Activated naive CD4-positive, alpha-beta T cell treated with anti-CD3 and anti-CD28 coated beads, Interleukin-2, amount 50 U/mL, for 72 hours (primary cell): ENCODE results near the gene ARID5B. TPM values are rescaled to one million over a fixed set of nuclear protein-coding genes. Genes with fewer than 3 reads are reported as not detected.

Experiments used
- ATAC-seq, 2 donors: fragments of 150-1000 bp; cut with Tn5 transposase; 2 replicates each; pipeline ENCODE4 v1.10.0; 2021; ENCODE audit warnings: mild to moderate bottlenecking in 2 of 2, moderate library complexity in 2 of 2
- DNase-seq, 2 donors: peaks; one replicate each; pipeline ENCODE4 v3.0.0; 2021 to 2022; ENCODE audit warnings: low spot score in 2 of 2
- H3K27ac Mint-ChIP-seq, 2 donors: one replicate each; pipeline ENCODE4 v1.8.0; 2022; ENCODE audit warnings: mild to moderate bottlenecking in 2 of 2, mixed read lengths in 2 of 2
- H3K36me3 Mint-ChIP-seq, 2 donors: one replicate each; pipeline ENCODE4 v1.8.0; 2022; ENCODE audit warnings: mixed read lengths in 2 of 2
- H3K9me3 Mint-ChIP-seq, 2 donors: one replicate each; pipeline ENCODE4 v1.8.0; 2022; ENCODE audit warnings: mixed read lengths in 2 of 2
- total RNA-seq, 2 donors: library from RNA; stranded (reverse); gene quantifications; one replicate each; pipeline ENCODE4 v1.2.3, GENCODE V29; 2022

Gene ARID5B
- total RNA-seq, 2 donors from 2014 or later: 52.1 to 95.4 TPM

DNA sequence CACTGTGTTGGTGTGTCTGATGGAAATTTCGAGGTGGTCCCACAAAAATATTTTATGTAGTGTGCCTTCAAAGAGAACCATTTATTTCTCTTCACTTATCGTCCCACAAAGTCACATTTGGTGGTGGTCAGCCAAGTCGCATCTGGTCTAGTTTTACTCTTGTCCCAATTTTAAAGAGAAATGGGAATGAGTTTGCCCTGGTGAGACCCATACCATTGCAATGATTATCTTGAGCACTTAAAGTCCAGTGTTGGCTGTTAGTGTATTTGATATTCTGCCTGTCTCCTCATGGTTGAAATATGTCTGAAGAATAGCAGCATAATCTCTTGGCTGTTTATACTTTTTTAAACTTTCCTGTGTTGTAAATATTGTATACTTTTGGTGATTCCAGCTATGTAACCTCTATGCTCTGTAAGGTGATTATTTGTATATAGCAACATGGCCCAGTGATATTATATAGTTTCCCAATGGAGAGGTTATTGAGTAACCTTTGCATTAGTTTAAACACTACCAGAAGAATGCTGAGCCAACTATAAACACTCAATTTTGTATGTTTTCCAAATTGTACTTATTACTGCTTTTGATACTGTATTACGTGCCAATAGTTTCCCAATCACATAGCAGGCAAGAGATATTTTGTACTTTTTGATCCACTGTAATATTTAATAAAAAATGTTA lies 194.9 kb downstream of the ARID5B start:
- DNase-seq: no peak
- no peak for ATAC-seq
- H3K27ac Mint-ChIP-seq: peak overlapping the region; percentile 12 to 16
- H3K9me3 Mint-ChIP-seq: no peaks in the 10 kb centered on the region
- H3K36me3 Mint-ChIP-seq: peaks cover 28 to 52% of the 10 kb centered on the region in 2 donors

DNA sequence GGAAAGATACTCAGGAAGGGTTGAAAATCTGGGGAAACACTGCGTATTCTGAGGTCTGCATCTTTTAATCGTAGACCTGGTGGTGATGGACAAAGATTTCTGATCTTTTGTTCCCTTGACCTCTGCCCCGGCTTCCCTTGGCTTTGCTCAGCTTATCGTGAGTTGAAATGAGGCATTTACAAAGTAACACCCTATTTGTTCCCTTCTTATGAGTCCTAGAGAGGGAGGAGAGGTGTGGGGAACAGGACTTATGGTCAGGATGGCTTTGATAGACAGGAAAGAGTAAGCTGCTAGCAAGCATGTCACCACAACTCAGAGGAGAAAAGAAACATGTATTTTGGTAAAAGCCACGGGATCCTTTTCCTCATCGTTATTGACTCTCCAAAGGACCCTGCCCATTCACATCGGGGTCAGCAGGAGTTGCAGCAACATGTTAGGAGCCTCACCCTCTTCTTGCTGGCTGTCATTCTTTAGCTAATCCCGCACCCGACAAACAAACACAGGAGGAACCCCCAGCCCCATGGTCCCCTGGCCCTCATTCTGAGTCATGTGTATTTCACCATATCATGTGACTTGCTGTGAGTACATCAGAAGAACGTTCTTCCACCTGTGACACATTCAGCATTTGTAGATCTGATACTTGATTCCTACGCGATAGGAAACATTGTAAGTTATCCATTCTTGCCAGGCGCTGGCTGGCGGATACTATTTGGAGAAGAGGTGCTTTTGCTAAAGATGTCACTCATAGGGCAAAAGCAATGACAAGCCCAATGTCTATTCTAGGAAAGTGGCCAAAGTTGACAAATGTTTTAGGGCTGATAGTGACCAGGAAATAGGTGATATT lies 197.0 kb downstream of the ARID5B start:
- Mint-ChIP-seq H3K9me3 (no peaks in the 10 kb centered on the region), H3K27ac (peak overlapping the region; percentile 55 to 90), H3K36me3 (peaks cover 10 to 31% of the 10 kb centered on the region in 2 donors)
- DNase-seq (no peak), ATAC-seq (peak; percentile 47 to 49)

DNA sequence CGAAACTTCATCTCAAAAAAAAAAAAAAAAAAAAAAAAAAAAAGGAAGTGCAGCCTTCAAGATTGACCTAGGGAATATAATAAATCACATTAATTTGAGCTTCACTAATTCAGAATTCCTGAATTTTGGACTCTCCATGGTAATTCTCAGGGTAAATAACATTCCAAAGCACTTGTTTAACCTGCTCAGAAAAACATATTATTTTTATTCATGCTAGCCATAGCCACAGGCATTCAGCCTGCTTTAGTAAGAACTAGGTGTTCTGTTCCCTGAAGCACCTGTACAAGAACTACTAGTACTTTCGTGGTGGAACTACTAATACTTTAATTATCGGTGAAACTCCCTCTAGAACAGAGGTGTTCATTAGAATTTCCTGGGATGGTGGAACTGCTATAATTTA lies 197.8 kb downstream of the ARID5B start:
- Mint-ChIP-seq H3K27ac (peak overlapping the region in 1 of 2 donors; percentile 90), H3K9me3 (no peaks in the 10 kb centered on the region), H3K36me3 (peaks cover 2 to 23% of the 10 kb centered on the region in 2 donors)
- DNase-seq: no peak
- ATAC-seq: no peak

DNA sequence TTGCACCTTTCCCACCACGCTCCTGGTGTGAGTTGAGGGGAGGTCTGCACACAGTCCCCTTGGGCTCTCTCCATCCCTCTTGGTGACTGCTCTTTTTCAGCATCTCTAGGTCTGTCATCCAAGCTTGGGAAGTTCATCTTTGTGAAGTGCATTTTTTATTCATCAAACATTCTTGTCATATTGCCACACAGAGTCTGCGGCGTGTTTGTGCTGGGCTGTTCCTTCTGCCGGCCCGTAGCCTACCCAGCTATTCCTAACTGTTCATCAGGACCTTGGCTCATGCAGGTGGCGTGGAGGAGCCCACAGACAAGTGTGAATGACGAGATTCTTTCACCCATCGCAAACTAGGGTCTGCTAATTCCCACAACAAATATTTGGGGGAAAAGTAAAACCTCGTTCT lies 202.4 kb downstream of the ARID5B start:
- peaks cover 0 to 10% of the 10 kb centered on the region in 2 donors for H3K36me3 Mint-ChIP-seq
- DNase-seq (no peak), ATAC-seq (no peak)
- peak overlapping the region in 1 of 2 donors; percentile 66 for H3K27ac Mint-ChIP-seq
- peaks cover 0 to 4% of the 10 kb centered on the region in 2 donors for H3K9me3 Mint-ChIP-seq

DNA sequence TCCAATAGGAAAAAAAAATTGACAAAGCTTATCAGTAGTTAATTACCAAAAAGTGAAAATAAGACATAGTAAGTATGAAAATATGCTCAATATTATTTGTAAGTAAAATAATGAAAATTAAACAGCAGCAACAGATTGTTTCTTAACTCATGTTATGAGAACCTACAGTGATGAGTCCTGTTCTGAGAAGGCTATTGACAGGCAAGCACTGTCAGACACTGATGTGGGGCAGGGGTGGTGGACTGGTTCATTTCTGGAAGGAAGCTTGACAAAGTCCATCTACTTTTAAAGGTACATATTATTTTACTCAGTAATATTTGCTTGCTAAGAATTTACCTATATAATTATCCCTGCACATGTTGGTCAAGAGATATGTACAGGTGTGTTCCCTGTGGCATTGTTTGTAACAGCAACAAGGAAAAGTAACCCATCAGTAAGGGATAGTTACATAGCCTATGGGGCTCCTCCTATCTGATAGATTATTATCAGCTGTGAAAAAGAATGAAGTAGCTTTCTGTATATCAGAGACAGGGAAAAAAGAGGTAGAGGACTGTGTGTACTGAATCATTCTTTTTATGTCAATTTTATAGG lies 205.5 kb downstream of the ARID5B start:
- Mint-ChIP-seq H3K27ac (no peak overlapping the region), H3K9me3 (peaks cover 0 to 16% of the 10 kb centered on the region in 2 donors)

DNA sequence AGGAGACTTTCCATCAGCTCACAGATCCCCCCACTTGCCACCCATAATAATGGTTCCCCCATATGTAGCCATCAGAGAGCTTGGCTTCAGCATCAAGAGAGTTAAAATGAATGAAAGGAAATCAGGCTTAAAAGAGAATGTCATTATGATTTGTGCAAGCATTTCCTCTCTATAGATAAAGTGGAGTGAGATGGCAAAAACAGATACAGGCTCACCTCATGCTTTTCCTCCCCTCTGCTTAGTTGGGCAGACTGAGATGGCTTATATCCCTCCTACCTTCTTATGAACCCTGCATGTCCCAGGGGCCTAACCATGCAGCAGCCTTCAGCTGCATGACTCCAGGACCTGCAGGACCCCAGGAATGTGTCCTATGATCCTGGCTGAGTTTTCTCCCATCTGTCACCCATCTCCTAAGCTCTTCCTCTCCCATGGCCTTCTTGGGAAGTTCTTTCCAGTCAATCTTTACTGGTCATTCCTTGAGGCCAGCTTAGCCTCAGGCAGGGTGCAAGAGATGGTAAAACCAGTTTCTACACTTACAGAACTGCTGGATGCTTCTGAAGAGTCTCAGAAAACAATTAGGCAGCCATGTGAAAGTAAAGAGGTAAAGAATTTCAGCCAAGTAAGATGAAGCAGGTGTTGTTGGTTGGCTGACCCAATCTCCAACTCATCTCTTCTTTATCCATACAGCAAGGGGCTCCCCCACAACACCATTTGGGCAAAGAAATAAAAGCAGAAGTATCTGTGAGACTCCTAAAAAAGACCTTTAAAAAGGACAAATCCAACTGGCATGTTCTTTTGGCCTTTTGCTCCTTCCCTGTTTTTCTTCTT lies 207.5 kb downstream of the ARID5B start:
- Mint-ChIP-seq H3K27ac (peak overlapping the region in 1 of 2 donors; percentile 47), H3K36me3 (peaks cover 0 to 15% of the 10 kb centered on the region in 2 donors), H3K9me3 (peaks cover 0 to 16% of the 10 kb centered on the region in 2 donors)
- no peak for DNase-seq
- ATAC-seq: peak in 1 of 2 donors; percentile 8

More for the DNA sequence above, 205.5 kb downstream of the ARID5B start:
- ATAC-seq (peak in 1 of 2 donors; percentile 30), DNase-seq (no peak)
- peaks cover 0 to 15% of the 10 kb centered on the region in 2 donors for H3K36me3 Mint-ChIP-seq

DNA sequence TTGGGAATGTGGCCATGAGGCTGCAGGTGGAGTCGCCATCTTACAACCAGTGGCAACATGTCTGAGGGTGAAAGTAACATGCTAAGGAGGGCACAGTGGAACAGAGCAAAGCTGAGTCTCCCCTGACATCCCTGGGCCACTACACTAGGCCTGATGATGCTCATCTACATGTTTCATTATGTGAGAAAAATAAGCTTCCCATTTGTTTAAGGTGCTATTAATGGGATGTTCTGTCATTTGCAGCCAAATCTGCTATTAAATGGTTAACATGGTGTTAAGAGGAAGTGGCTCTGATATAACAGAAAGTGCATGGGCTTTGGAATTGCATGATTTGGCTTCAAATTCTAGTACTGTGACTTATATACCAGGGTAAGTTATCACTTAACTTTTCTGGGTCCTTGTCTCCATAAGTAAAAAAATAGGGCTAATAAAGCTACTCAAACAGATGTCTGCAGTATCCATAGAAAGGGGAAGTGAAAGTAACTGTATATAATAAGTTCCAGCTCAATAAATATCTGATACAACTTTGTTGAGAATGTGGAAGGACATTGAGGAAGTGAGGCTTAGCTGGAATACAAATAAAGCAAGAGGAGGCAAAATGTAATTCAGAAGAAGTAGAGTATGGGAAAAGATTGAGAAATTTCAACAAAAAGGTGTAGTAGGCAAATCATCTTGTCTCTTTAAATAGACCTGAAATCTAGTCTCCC lies 208.2 kb downstream of the ARID5B start:
- no peak for DNase-seq
- peaks cover 0 to 15% of the 10 kb centered on the region in 2 donors for H3K36me3 Mint-ChIP-seq
- H3K9me3 Mint-ChIP-seq: peaks cover 0 to 16% of the 10 kb centered on the region in 2 donors
- H3K27ac Mint-ChIP-seq: peak overlapping the region in 1 of 2 donors; percentile 47
- ATAC-seq: no peak

DNA sequence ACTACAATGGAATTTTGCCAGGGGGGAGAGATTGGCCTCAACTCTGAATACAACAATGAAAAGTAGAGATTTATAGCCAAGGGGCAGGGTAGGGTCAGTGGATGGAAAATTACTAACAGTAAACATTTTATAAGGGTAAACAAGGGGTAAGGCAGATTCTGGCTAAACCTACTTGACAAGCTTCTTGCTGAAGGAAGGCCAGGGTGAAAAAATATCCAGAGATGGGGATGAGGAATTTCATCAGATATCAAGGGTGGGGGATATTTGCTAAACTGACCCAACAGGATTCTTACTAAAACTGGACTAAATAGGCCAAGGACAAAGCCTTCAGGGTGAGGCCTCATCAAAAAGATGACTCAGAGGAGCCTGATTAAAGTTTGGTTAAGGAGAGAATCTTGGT lies 210.8 kb downstream of the ARID5B start:
- no peak for ATAC-seq
- H3K36me3 Mint-ChIP-seq: peaks cover 0 to 20% of the 10 kb centered on the region in 2 donors
- DNase-seq: no peak
- H3K9me3 Mint-ChIP-seq: peaks cover 0 to 26% of the 10 kb centered on the region in 2 donors
- H3K27ac Mint-ChIP-seq: no peak overlapping the region

DNA sequence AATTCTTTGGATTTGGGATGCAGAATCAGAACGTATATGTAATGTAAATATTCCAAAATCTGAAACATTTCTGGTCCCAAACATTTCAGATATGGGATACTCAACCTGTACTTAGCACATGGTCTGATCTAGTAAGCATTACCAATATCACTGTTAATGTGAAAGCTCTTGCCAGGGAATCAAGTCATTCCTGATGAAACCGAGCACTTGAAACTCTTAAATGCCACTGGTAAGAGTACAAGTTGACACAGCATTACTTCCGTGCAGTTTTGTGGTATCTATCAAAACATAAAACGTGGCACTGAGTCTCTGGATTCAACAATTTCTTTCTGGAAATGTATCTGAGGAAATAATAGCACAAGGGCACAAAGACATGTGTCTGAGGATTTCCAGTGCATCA lies 211.5 kb downstream of the ARID5B start:
- H3K27ac Mint-ChIP-seq: no peak overlapping the region
- ATAC-seq: no peak
- peaks cover 0 to 24% of the 10 kb centered on the region in 2 donors for H3K9me3 Mint-ChIP-seq
- H3K36me3 Mint-ChIP-seq: peaks cover 0 to 17% of the 10 kb centered on the region in 2 donors
- no peak for DNase-seq

DNA sequence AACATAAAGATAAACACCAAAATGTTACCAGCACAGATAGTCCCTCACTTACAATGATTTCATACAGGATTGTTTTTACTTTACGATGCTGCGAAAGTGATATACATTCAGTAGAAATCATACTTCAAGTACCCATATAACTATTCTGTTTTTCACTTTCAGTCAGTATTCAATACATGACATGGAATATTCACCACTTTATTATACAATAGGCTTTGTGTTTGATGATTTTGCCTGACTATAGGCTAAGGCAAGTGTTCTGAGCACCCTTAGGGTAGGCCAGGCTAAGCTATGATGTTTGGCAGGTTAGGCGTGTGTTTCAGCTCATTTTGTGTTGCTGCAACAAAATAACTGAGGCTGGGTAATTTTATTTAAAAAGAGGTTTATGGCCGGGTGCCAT lies 212.2 kb downstream of the ARID5B start:
- H3K27ac Mint-ChIP-seq: no peak overlapping the region
- peaks cover 0 to 24% of the 10 kb centered on the region in 2 donors for H3K9me3 Mint-ChIP-seq
- DNase-seq (no peak), ATAC-seq (peak; percentile 40 to 86)
- peaks cover 0 to 14% of the 10 kb centered on the region in 2 donors for H3K36me3 Mint-ChIP-seq

DNA sequence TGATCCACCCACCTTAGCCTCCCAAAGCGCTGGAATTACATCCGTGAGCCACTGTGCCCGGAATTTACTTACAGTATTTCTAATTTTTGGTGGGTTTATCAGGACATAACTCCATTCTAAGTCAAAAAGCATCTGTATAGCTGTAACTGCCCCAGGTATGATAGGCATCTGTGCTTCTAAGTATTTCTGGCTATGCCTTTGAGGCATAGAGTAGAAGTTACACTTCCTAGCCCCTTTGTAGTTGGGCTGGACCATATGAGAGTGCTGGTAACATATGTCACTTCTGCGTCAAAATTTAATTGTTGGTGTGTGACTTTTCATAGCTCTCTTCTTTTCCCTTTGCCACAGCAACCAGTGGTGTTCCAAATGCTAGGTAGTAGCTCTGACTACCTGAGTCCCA lies 213.8 kb downstream of the ARID5B start:
- Mint-ChIP-seq H3K9me3 (peaks cover 0 to 18% of the 10 kb centered on the region in 2 donors), H3K27ac (no peak overlapping the region), H3K36me3 (peaks cover 0 to 14% of the 10 kb centered on the region in 2 donors)
- DNase-seq (no peak), ATAC-seq (no peak)

DNA sequence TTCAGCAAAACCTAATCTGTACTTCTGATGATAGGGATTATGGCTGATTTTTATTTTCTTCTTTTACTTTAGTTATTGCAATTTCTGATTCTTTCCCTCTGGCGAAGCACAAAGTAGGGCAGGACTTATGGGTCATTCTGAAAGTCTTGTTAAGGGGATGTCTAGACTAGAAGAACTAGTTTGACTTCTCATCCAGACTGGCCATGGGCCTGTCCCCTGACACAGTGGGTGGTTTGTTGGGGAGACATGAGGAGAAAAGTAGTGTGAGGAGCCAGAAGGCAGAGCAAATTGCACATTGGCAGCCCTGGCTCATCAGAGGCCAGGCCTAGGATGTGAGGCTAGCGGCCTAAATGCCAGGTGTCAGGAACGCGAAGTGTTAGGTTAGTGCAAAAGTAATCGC lies 214.3 kb downstream of the ARID5B start:
- ATAC-seq (no peak), DNase-seq (no peak)
- Mint-ChIP-seq H3K36me3 (peaks cover 0 to 15% of the 10 kb centered on the region in 2 donors), H3K27ac (no peak overlapping the region), H3K9me3 (peaks cover 0 to 18% of the 10 kb centered on the region in 2 donors)

DNA sequence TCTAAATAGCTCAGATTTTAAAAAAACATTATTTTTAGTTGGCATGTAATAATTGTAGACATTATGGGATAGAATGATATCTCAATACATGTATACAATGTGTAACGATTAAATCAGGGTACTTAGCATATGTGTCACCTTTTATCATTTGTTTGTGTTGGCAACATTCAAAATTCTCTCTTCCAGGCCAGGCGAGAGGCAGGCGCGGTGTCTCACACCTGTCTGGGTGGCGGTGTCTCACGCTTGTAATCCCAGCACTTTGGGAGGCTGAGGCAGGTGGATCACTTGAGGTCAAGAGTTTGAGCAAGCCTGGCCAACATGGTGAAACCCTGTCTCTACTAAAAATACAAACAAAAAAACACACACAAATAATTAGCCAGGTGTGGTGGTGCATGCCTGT lies 215.4 kb downstream of the ARID5B start:
- H3K9me3 Mint-ChIP-seq: peaks cover 0 to 24% of the 10 kb centered on the region in 2 donors

DNA sequence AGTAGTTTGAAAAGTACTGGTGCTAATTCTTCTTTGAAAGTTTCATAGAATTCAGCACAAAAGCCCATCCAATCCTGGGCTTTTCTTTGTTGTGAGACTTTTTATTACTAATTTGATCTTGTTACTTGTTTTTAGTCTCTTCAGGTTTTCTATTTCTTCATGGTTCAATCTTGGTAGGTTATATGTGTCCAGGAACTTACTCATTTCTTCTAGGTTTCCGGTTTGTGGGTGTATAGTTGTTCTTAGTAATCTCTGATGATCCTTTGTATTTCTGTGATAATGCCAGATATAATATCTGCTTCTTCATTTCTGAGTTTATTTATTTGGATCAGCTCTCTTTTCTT lies 219.7 kb downstream of the ARID5B start:
- peaks cover 21 to 44% of the 10 kb centered on the region in 2 donors for H3K9me3 Mint-ChIP-seq
- H3K27ac Mint-ChIP-seq: no peak overlapping the region
- ATAC-seq (peak; percentile 56 to 69), DNase-seq (no peak)
- H3K36me3 Mint-ChIP-seq: peaks cover 20 to 41% of the 10 kb centered on the region in 2 donors

More for the DNA sequence above, 215.4 kb downstream of the ARID5B start:
- Mint-ChIP-seq H3K27ac (no peak overlapping the region), H3K36me3 (peaks cover 0 to 19% of the 10 kb centered on the region in 2 donors)
- no peak for DNase-seq
- no peak for ATAC-seq

DNA sequence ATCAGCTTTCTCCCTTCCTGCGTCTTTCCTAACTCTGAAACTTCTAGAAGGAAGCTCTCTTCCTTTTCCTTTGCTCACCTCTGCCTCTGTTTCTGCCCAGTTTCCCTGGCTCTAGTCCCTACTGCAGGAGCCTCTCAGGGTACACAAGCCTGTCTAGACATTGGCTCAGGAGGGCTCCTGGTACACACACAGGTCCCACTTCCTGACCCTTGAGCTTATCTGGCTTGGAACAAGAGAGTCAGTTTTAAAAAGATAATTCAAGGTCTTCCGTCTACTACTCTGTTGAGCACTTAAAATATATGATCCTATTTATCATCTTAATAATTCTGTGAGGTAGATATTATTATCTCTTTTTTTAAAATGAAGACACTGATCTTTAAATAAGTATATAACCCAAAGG lies 226.5 kb downstream of the ARID5B start:
- H3K27ac Mint-ChIP-seq: peak overlapping the region in 1 of 2 donors; percentile 22

DNA sequence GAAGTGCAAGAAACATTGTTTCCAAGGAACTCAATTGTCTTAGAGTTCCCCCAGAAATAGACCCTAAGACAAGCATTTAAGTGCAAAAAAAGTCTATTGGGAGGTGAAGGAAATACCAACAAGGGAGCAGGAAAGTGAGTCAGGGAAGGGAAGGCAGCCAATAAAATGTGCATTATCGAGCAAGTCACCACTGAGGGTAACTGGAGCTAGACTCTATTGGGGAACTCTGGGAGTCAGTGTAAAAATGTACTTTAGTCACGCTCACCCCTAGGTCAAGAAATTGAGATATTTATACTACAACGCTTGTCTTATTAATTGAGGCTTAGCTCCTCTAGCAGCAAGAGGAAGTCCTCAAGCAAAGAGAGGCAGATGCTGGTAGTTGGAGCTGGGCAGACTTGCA lies 229.4 kb downstream of the ARID5B start:
- H3K27ac Mint-ChIP-seq: no peak overlapping the region
- H3K36me3 Mint-ChIP-seq: peaks cover 11 to 13% of the 10 kb centered on the region in 2 donors
- no peak for ATAC-seq
- DNase-seq: no peak
- H3K9me3 Mint-ChIP-seq: peaks cover 20 to 29% of the 10 kb centered on the region in 2 donors

More for the DNA sequence above, 226.5 kb downstream of the ARID5B start:
- H3K9me3 Mint-ChIP-seq: peaks cover 29 to 45% of the 10 kb centered on the region in 2 donors
- H3K36me3 Mint-ChIP-seq: peaks cover 25 to 30% of the 10 kb centered on the region in 2 donors
- ATAC-seq (no peak), DNase-seq (no peak)
